ENCODE results near the gene CYP27B1. TPM values are rescaled to one million over a fixed set of nuclear protein-coding genes. Genes with fewer than 3 reads are reported as not detected.
A peak's percentile ranks its signal among the peaks of the same experiment; 100 is the strongest.

Gene CYP27B1
- total and polyA plus RNA-seq, 2 donors from 2014 or later = 3.5 to 33.4 TPM

DNA sequence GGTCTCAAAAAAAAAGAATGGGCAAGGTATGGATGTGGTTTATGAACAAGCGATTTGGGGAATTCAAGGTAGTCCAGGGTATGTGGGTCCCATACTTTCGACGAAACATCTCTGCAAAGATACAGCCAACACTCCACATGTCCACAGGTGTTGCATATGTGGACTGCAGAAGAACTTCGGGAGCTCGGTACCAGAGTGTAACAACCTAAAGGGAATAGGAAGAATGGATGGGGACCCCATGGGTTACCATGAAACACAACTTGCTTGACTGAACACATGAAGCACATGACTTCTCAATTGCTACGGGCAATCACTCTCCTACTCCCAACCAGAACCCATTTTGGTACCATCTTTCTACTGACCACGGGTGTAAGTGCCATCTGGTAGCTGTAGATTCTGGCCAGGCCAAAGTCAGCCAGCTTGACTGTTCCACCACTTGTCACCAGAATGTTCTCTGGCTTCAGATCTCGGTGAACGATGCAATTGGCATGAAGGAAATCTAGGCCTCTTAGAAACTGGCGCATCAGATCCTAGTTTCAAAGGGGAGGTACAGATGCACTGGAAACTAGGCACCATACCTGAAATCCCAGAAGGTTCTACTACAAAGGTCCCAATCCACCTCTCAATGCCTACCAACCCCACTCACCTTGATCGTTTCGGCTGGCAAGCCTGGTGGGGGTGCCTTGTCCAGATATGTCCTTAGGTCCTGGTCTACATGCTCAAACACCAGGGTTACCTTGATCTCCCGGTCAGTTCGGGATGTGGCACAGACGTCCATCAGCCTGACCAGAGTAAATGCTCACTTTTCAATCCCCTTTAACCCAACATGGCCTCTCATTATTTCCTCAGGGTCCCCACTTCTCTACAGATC lies 16.1 kb downstream of the CYP27B1 start:
- Histone ChIP-seq H3K4me1 (ENCODE audit: control insufficient read depth in 2 of 3, insufficient read depth in 2 of 3, low read depth in 1 of 3, low read length in 3 of 3) (peaks cover 4 to 19% (median 7%) of the 10 kb centered on the region in 3 donors), H3K36me3 (ENCODE audit: control insufficient read depth in 2 of 3, insufficient read depth in 3 of 3, low read length in 3 of 3) (peaks cover 7 to 16% (median 8%) of the 10 kb centered on the region in 3 donors), H3K27ac (ENCODE audit: low read depth in 2 of 2, low read length in 2 of 2) (no peak overlapping the region), H3K9ac (ENCODE audit: low read length in 3 of 3) (peak overlapping the region; percentile 34 to 86 (median 80)), H3K9me3 (ENCODE audit: control insufficient read depth in 2 of 3, insufficient read depth in 1 of 3, low read length in 3 of 3) (no peaks in the 10 kb centered on the region), H3K4me3 (ENCODE audit: low read length in 3 of 3) (peak overlapping the region; percentile 62 to 91 (median 84)), H3K27me3 (ENCODE audit: control insufficient read depth, insufficient read depth, low read length) (no peaks in the 10 kb centered on the region)
- FAIRE-seq (no peak), DNase-seq (peak in 1 of 5 donors; percentile 61)
- TF ChIP-seq, protein P1, sequence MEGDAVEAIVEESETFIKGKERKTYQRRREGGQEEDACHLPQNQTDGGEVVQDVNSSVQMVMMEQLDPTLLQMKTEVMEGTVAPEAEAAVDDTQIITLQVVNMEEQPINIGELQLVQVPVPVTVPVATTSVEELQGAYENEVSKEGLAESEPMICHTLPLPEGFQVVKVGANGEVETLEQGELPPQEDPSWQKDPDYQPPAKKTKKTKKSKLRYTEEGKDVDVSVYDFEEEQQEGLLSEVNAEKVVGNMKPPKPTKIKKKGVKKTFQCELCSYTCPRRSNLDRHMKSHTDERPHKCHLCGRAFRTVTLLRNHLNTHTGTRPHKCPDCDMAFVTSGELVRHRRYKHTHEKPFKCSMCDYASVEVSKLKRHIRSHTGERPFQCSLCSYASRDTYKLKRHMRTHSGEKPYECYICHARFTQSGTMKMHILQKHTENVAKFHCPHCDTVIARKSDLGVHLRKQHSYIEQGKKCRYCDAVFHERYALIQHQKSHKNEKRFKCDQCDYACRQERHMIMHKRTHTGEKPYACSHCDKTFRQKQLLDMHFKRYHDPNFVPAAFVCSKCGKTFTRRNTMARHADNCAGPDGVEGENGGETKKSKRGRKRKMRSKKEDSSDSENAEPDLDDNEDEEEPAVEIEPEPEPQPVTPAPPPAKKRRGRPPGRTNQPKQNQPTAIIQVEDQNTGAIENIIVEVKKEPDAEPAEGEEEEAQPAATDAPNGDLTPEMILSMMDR (IDR thresholded peaks at IDR 0.05; ENCODE audit: borderline replicate concordance, extremely low read depth, insufficient read depth) = no peak
- intact Hi-C loops (cut with DNase I) = no loop called here

DNA sequence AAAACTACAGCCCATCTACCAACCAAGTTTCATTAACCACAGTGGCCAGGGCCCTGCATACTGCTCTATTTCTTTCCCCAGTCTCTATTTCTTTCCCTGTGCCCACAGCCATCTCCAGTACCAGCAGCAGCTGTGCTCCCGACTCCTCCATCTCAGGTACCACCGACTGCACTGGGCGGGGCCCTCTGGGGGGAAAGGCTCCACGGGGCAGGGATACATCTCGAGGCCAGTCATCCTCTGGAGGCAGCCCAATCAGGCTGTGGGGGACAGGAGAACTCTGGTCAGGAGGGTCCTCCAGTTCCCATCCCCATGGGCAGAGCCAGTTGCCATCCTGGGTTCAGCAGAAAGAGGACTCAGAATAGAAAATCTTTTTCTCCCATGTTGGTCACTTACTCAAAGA lies 17.8 kb downstream of the CYP27B1 start:
- intact Hi-C loops (cut with DNase I) = no loop called here
- H3K4me3 ChIP-seq (ENCODE audit: low read length in 3 of 3) = no peak overlapping the region
- FAIRE-seq (no peak), DNase-seq (peak in 1 of 5 donors; percentile 59)
- H3K9me3 ChIP-seq (ENCODE audit: control insufficient read depth in 2 of 3, insufficient read depth in 1 of 3, low read length in 3 of 3) = no peaks in the 10 kb centered on the region
- H3K27me3 ChIP-seq (ENCODE audit: control insufficient read depth, insufficient read depth, low read length) = no peaks in the 10 kb centered on the region
- no peak overlapping the region for H3K9ac ChIP-seq (ENCODE audit: low read length in 3 of 3)
- peaks cover 4 to 19% (median 12%) of the 10 kb centered on the region in 3 donors for H3K4me1 ChIP-seq (ENCODE audit: control insufficient read depth in 2 of 3, insufficient read depth in 2 of 3, low read depth in 1 of 3, low read length in 3 of 3)
- no peak overlapping the region for H3K27ac ChIP-seq (ENCODE audit: low read depth in 2 of 2, low read length in 2 of 2)
- TF ChIP-seq, protein P1 (IDR thresholded peaks at IDR 0.05; ENCODE audit: borderline replicate concordance, extremely low read depth, insufficient read depth) = no peak
- H3K36me3 ChIP-seq (ENCODE audit: control insufficient read depth in 2 of 3, insufficient read depth in 3 of 3, low read length in 3 of 3) = peaks cover 7 to 16% (median 8%) of the 10 kb centered on the region in 3 donors

DNA sequence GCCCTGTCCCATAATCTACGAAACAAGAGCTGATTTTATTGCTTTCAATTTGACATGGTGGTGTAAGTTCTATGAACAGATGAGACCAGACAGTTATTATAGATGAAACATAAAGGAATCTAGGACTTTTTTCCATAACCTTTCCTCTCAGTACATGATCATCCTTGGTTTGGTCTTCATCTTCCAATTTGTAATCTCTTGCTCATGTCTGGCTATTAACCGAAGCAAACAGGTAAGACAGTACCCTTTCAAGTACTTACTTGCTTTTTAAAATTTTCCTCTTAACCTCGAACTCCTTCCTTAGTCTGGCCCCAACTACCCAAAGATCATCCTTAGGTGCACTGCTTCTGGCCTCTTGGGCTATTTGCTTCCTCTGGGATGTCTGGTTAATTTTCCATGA lies 20.9 kb downstream of the CYP27B1 start:
- H3K4me3 ChIP-seq (ENCODE audit: low read length in 3 of 3) = peak overlapping the region in 2 of 3 donors; percentile 96
- FAIRE-seq = no peak

More for the DNA sequence above, 20.9 kb downstream of the CYP27B1 start:
- no peak for DNase-seq
- Histone ChIP-seq H3K4me1 (ENCODE audit: control insufficient read depth in 2 of 3, insufficient read depth in 2 of 3, low read depth in 1 of 3, low read length in 3 of 3) (peaks cover 0 to 10% (median 5%) of the 10 kb centered on the region in 3 donors), H3K9me3 (ENCODE audit: control insufficient read depth in 2 of 3, insufficient read depth in 1 of 3, low read length in 3 of 3) (no peaks in the 10 kb centered on the region), H3K9ac (ENCODE audit: low read length in 3 of 3) (no peak overlapping the region), H3K27ac (ENCODE audit: low read depth in 2 of 2, low read length in 2 of 2) (no peak overlapping the region), H3K36me3 (ENCODE audit: control insufficient read depth in 2 of 3, insufficient read depth in 3 of 3, low read length in 3 of 3) (peaks cover 7 to 16% (median 8%) of the 10 kb centered on the region in 3 donors), H3K27me3 (ENCODE audit: control insufficient read depth, insufficient read depth, low read length) (peaks cover 3% of the 10 kb centered on the region)
- TF ChIP-seq, protein P1 (IDR thresholded peaks at IDR 0.05; ENCODE audit: borderline replicate concordance, extremely low read depth, insufficient read depth) = no peak
- intact Hi-C loops (cut with DNase I) = no loop called here

Data from kidney (tissue), 14 donors.